Metanephros (tissue), 1 donor: Measurements from ENCODE around the gene NAE1. TPM values are rescaled to one million over a fixed set of nuclear protein-coding genes. Genes with fewer than 3 reads are reported as not detected.

Experiments
- total RNA-seq: library from RNA; depleted of rRNA; stranded (reverse); fragments of >200 nt; gene quantifications from one replicate; pipeline ENCODE4 v1.2.3, GENCODE V29; 2014

NAE1 gene
- total RNA-seq: 43.7 TPM

GRCh38 chr16:66830422-66831404 lies at the start of gene NAE1:
TSS of gene NAE1 (minus strand) at chr16:66830976. CDS start at chr16:66830899, 77 bp downstream.

GRCh38 chr16:66844342-66845079 lies 13.7 kb upstream of the NAE1 start, which contains the start of gene CA7:
TSS of gene CA7 (plus strand) at chr16:66844414. CDS start at chr16:66844488, 74 bp downstream.

GRCh38 chr16:66801320-66802105 lies 29.3 kb downstream of the NAE1 start, which contains the start of gene TERB1:
TSS of gene TERB1 (minus strand) at chr16:66801584. CDS start at chr16:66796798, 4,786 bp downstream.

Other genes with a start within 250 kb of the NAE1 start
- 35.4 TPM for gene CMTM3, start 226.3 kb downstream of the NAE1 start, total RNA-seq
- 89.0 TPM for gene CMTM4, start 134.2 kb downstream of the NAE1 start, total RNA-seq
- gene DYNC1LI2, start 79.4 kb downstream of the NAE1 start, total RNA-seq: 124 TPM
- gene TERB1, start 29.4 kb downstream of the NAE1 start, total RNA-seq: not detected
- 0.12 TPM for gene CA7, start 13.4 kb upstream of the NAE1 start, total RNA-seq
- gene PDP2, start 49.5 kb upstream of the NAE1 start, total RNA-seq: 13.1 TPM
- 479 TPM for gene CDH16, start 87.9 kb upstream of the NAE1 start, total RNA-seq
- gene RRAD, start 94.6 kb upstream of the NAE1 start, total RNA-seq: 21.4 TPM
- gene CIAO2B, start 103.4 kb upstream of the NAE1 start, total RNA-seq: 77.7 TPM
- gene CES2, start 104.5 kb upstream of the NAE1 start, total RNA-seq: 35.0 TPM
- gene CES3, start 130.3 kb upstream of the NAE1 start, total RNA-seq: 3.1 TPM
- gene CES4A, start 157.6 kb upstream of the NAE1 start, total RNA-seq: 6.5 TPM
- 69.7 TPM for gene CBFB, start 198.2 kb upstream of the NAE1 start, total RNA-seq